Upper lobe of left lung (tissue), 4 donors: ENCODE measurements around the gene NANS.

Experiments used
- CTCF ChIP-seq, 6 experiments: fragments of 450-650 bp in 4 of 6; fragments of 200-600 bp in 2 of 6; sonication (generic) in 2 of 6; IDR thresholded peaks; one replicate each; pipeline ENCODE4 v1.5.1; 2016 to 2019; ENCODE audit warnings: antibody characterized with exemption in 6 of 6
- POLR2A ChIP-seq, 4 donors: fragments of 450-650 bp; IDR thresholded peaks; one replicate each; pipeline ENCODE4 v1.5.1; 2016 to 2017; ENCODE audit warnings: antibody characterized with exemption in 4 of 4, mild to moderate bottlenecking in 2 of 4

GRCh38 chr9:98019098-98019497, 37.4 kb upstream of the NANS start:
- TF ChIP-seq POLR2A (IDR thresholded peaks at IDR 0.05) (no peak), CTCF (IDR thresholded peaks at IDR 0.05) (no peak)
